Ectodermal cell (in vitro differentiated cells): ENCODE results near the gene ACOT8.

ENCODE experiments used
- H3K27ac ChIP-seq: 2 replicates; pipeline ENCODE4 v1.7.0; 2013; ENCODE audit warnings: mild to moderate bottlenecking, low read depth, low read length; ENCODE audit not compliant: insufficient read depth, poor library complexity, severe bottlenecking
- H3K27me3 ChIP-seq: 2 replicates; pipeline ENCODE4 v1.7.0; 2013; ENCODE audit warnings: mild to moderate bottlenecking, low read length; ENCODE audit not compliant: insufficient read depth, control insufficient read depth, poor library complexity, severe bottlenecking
- H3K36me3 ChIP-seq: one replicate; pipeline ENCODE4 v1.7.0; 2013; ENCODE audit warnings: low read length; ENCODE audit not compliant: control insufficient read depth, insufficient read depth
- H3K4me1 ChIP-seq: one replicate; pipeline ENCODE4 v1.7.0; 2013; ENCODE audit warnings: low read length; ENCODE audit not compliant: control insufficient read depth, insufficient read depth
- H3K4me3 ChIP-seq: 2 replicates; pipeline ENCODE4 v1.7.0; 2013; ENCODE audit warnings: low read depth, low read length, control low read depth; ENCODE audit not compliant: insufficient read depth
- H3K9me3 ChIP-seq: 2 replicates; pipeline ENCODE4 v1.7.0; 2013; ENCODE audit warnings: mild to moderate bottlenecking, low read length, moderate library complexity; ENCODE audit not compliant: control insufficient read depth
- WGBS, 2 experiments: methylation state at CpG; one replicate each; pipeline ENCODE4 v1.1.7; 2013; ENCODE audit warnings: missing lambda C conversion rate in 2 of 2; 5-methylcytosine and 5-hydroxymethylcytosine counted together

ACOT8 gene

DNA sequence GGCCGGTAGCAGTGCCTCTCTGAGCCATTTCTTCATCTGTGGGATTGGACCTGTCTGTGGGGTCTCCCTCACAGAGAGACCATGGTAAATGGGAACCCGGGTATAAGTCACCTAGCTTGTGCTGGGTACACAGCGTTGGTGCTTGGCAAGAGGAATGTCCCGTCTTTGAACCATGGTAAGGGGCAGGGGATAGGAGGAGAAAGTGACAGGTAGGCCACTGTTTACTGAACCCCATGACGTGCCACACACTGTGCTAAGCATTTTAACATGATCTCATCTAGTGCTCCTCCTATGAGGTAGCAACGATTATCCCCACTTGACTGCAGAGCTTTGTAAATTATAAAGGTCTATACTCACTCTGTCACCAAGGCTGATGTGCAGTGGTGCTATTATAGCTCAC, 29.5 kb downstream of the ACOT8 start:
- H3K27me3 ChIP-seq, result peaks cover 17% of the 10 kb centered on the region
- no peaks in the 10 kb centered on the region for H3K9me3 ChIP-seq
- WGBS, 2 experiments, result 90 to 92% methylated on average over 6 of the region's 6 CpGs
- no peak overlapping the region for H3K27ac ChIP-seq
- H3K36me3 ChIP-seq, result no peaks in the 10 kb centered on the region
- no peak overlapping the region for H3K4me3 ChIP-seq
- H3K4me1 ChIP-seq, result peaks cover 10% of the 10 kb centered on the region

DNA sequence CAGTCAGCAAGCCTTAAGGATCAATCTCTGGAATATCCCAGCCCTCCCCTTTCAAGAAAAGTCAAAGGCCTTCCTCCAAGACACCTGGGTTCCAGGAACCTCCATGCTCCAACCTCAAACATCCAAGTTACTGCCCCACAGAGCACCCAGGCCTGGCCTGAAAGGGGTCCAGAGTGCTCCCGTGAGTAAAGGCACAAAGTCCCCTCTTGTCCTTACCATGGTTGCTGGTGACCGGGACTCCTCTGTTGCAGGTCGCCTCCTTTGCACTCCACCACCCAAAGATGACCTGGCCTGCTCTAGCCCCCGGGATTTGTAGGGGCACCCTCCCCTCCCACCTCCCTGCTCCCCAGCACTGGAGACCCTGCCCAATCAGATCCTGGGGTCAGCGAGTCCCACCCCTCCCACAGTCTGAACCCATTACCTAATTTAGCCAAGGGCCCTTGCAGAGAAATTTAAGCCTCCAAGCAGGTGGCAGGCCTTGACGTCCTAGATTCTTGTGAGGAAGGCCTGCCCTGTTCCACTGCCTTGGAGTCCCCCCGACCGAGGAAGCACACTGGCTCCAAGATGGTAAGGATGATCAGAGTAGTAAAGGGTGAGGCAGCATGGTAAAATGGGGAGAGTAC, 30.1 kb downstream of the ACOT8 start, which contains the start of gene TNNC2:
Gene TNNC2 (minus strand): TSS at position 283 of the 623 bp plus-strand sequence. CDS start 64 bp downstream, at position 219.
- peaks cover 10% of the 10 kb centered on the region for H3K4me1 ChIP-seq
- H3K27ac ChIP-seq, result no peak within 1 kb of the TSS
- no peaks in the 10 kb centered on the region for H3K9me3 ChIP-seq
- H3K4me3 ChIP-seq, result no peak within 1 kb of the TSS
- WGBS, 2 experiments, result 90 to 92% methylated on average over 8 of the region's 8 CpGs
- no peaks in the 10 kb centered on the region for H3K36me3 ChIP-seq
- peaks cover 17% of the 10 kb centered on the region for H3K27me3 ChIP-seq

DNA sequence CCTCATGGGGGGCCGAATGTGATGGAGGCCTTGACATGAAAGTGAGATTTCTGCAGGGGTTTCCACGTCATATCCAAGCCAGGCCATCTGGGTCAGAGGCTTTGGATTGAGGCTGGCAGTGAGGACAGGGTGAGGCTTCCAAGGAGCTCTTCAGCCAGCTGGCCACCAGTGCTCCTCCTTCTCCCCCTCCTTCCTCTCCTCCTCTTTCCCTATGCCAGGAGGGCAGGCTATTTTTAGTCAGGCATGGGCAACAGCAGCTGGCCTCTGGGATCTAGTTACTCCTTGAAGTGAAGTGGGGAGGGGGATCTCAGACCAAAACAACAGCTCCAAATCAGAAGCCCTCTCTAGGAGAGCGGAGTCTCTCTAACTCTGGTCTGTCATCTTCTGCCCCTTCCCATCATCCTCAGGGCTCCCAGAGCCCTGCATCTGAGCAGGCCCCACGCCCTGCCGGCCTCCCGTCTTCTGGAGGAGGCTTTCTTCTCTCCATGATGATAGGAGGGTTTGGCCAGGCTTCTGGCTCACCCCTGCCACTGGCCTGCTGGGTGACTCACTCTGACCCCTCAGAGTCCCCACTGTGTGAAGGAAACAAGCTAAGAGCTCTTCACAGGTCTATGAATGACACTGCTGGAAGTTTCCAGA, 30.7 kb downstream of the ACOT8 start:
- 64 to 68% methylated on average over 6 of the region's 6 CpGs for WGBS, 2 experiments
- no peak overlapping the region for H3K27ac ChIP-seq

DNA sequence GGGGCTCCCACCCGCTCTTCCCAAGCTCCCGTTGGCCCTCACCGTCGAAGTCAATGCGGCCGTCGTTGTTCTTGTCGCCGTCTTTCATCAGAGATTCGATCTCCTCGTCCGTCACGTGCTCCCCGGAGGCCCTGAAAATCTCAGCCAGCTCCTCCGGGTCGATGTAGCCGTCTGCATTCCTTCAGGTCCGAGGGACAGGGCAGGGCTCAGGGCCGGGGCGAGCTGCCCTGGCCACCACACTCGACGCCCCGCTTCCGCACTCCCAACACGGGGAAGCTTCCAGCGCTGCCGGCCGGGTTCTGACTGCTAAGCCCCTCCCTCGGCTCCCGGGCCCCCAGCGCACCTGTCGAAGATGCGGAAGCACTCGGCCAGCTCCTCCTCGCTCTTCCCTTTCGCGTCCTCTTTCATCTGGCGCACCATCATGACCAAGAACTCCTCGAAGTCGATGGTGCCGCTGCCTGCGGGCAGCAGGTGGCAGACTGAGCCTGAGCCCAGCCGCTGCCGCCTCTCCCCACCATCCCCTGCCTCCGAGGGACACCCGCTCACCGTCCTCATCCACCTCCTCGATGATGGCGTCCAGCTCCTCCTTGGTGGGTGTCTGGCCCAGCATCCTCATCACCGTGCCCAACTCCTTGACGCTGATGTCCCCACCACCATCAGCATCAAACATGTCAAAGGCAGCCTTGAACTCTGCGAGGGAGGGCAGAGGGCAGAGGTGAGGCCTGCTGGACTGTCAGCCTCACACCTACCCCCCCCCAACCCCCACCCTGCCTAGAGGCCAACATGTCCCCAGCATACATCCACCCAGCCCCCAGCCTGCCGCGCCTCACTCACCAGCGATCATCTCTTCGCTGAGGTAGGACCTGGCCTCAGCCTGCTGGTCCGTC, 33.0 kb downstream of the ACOT8 start:
- 57 to 58% methylated on average over 57 of the region's 57 CpGs for WGBS, 2 experiments

More for the DNA sequence above, 30.7 kb downstream of the ACOT8 start:
- Histone ChIP-seq H3K4me1 (peaks cover 10% of the 10 kb centered on the region), H3K27me3 (peaks cover 17% of the 10 kb centered on the region), H3K9me3 (no peaks in the 10 kb centered on the region), H3K4me3 (no peak overlapping the region), H3K36me3 (no peaks in the 10 kb centered on the region)

DNA sequence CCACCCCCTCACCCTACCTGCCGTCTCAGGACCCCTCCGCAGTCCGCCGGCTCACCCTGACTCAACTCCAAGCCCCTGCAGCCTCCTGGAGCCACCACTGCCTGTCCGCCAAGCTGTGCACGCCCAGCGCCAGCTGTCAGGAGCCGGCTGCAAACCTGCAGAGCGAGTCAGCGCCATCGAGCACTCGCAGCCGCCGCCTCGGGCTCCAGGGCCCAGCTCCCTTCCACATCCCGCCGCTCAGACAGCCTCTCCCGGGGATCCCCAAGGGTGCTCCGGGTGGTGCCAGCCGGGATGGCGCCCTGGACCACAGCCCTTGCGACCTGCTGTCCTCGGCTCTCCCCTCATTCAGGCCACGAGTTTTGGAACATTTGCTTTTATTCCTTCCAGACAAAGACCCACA, 34.3 kb downstream of the ACOT8 start:
- WGBS, 2 experiments, result 88 to 89% methylated on average over 24 of the region's 24 CpGs
- Histone ChIP-seq H3K4me3 (no peak overlapping the region), H3K9me3 (no peaks in the 10 kb centered on the region), H3K36me3 (no peaks in the 10 kb centered on the region), H3K27me3 (peaks cover 17% of the 10 kb centered on the region), H3K4me1 (peaks cover 5% of the 10 kb centered on the region), H3K27ac (no peak overlapping the region)

More for the DNA sequence above, 33.0 kb downstream of the ACOT8 start:
- H3K27me3 ChIP-seq, result peaks cover 17% of the 10 kb centered on the region
- no peak overlapping the region for H3K4me3 ChIP-seq
- peaks cover 10% of the 10 kb centered on the region for H3K4me1 ChIP-seq
- no peaks in the 10 kb centered on the region for H3K9me3 ChIP-seq
- H3K36me3 ChIP-seq, result no peaks in the 10 kb centered on the region
- no peak overlapping the region for H3K27ac ChIP-seq

DNA sequence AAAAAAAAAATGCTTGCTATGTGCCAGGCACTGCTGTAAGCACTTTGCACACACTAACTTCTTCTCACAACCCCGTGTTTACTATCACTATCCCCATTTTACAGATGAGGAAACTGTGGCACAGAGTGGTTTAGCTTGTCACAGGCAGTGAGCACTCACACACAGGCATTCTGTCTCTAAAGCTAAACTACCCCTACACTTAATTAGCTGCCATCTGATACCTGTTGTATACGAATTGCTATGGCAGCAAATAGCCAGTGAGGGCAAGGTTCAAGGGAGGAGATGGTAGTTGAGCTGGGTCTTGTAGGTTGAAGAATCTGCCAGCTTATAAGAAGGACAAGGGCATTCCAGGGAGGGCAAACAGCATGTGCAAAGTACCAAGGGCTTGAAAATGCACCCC, 35.2 kb downstream of the ACOT8 start:
- Histone ChIP-seq H3K4me3 (no peak overlapping the region), H3K9me3 (no peaks in the 10 kb centered on the region), H3K36me3 (peaks cover 2% of the 10 kb centered on the region), H3K27me3 (peaks cover 17% of the 10 kb centered on the region), H3K27ac (no peak overlapping the region), H3K4me1 (peaks cover 5% of the 10 kb centered on the region)
- 88 to 89% methylated on average over 2 of the region's 2 CpGs for WGBS, 2 experiments

DNA sequence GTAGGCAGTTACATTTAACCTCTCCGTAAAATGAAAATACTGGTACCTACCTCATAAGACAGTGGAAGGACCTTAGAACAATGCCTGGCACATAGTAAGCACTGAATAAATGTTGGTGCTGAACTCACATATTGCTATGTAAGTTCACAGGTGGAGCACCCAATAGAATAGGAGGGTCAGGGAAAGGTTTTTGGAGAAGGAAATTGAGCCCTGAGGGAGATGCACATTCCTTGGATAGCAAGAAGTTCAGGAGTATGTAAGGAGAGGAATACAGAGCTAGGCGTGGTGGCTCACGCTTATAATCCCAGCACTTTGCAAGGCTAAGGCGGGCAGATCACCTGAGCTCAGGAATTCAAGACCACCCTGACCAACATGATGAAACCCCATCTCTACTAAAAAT, 37.7 kb downstream of the ACOT8 start:
- H3K4me1 ChIP-seq, result peaks cover 4% of the 10 kb centered on the region
- no peak overlapping the region for H3K4me3 ChIP-seq
- peaks cover 17% of the 10 kb centered on the region for H3K27me3 ChIP-seq
- no peaks in the 10 kb centered on the region for H3K9me3 ChIP-seq
- H3K36me3 ChIP-seq, result peaks cover 23% of the 10 kb centered on the region
- no peak overlapping the region for H3K27ac ChIP-seq
- 94 to 95% methylated on average over 4 of the region's 4 CpGs for WGBS, 2 experiments

DNA sequence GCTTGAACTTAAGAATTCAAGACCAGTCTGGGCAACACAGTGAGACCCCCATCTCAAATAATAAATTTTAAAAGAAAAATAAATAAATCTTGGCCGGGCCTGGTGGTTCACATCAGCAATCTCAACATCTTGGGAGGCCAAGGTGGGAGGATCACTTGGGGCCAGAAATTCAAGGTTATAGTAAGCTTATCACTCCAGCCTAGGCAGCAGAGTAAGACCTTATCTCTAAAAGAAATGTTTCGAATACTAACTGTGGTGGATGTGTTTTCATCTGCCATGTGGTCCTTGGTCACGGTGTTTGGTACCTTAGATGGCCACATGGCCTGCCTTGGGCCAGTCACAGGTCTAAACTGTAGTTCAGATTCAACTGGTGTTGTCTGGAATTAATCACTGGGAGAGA, 39.0 kb downstream of the ACOT8 start:
- no peak overlapping the region for H3K4me3 ChIP-seq
- peak overlapping the region; percentile 60 for H3K27ac ChIP-seq
- H3K36me3 ChIP-seq, result peaks cover 23% of the 10 kb centered on the region
- H3K4me1 ChIP-seq, result peaks cover 4% of the 10 kb centered on the region
- H3K9me3 ChIP-seq, result no peaks in the 10 kb centered on the region
- WGBS, 2 experiments, result 82 to 86% methylated on average over 3 of the region's 3 CpGs
- H3K27me3 ChIP-seq, result peaks cover 6% of the 10 kb centered on the region

DNA sequence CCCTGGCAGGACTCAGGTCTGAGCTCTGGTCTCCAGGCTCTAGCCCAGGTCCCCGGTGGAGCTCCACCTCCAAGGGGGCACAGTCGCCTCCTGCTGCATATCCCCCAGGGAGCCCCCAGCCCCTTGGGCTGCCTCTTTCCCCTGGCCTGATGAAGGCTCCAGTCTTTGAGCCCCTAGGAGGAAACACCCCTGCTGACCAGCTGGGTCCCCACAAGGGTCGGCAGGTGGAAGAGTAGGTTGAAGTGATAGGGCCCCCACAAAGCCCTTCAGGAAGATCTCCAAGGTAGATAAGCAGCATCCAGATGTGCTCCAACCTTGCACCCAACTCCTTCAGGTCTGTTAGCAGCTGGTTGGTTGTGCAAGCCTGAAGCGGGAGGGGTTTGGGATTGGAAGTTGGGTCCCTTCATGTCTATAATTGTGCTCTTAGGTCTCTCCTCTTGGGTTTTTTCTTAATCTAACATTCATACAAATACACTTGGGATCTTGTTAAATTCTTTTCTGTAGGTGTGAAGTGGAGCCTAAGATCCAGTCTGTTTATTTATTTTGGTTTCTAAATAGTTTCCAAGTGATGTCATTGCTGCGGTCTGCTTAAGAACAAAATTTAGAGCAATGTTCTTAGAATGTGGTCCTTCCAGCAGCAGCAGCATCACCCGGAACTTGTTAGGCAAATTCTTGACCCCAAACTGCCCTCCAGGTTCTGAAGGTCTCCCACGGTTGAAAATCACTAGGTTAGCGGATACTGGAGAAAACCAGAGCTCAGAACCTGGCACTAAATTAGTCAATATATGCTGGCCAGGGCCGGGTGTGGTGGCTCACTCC, 39.6 kb downstream of the ACOT8 start:
- H3K27me3 ChIP-seq, result no peaks in the 10 kb centered on the region
- 92 to 93% methylated on average over 9 of the region's 9 CpGs for WGBS, 2 experiments
- peak overlapping the region; percentile 60 for H3K27ac ChIP-seq

More for the DNA sequence above, 39.6 kb downstream of the ACOT8 start:
- H3K4me1 ChIP-seq, result peaks cover 4% of the 10 kb centered on the region
- H3K4me3 ChIP-seq, result no peak overlapping the region
- H3K9me3 ChIP-seq, result no peaks in the 10 kb centered on the region
- H3K36me3 ChIP-seq, result peaks cover 23% of the 10 kb centered on the region
